ENCODE measurements around the gene NCOR1.

Gene NCOR1

DNA sequence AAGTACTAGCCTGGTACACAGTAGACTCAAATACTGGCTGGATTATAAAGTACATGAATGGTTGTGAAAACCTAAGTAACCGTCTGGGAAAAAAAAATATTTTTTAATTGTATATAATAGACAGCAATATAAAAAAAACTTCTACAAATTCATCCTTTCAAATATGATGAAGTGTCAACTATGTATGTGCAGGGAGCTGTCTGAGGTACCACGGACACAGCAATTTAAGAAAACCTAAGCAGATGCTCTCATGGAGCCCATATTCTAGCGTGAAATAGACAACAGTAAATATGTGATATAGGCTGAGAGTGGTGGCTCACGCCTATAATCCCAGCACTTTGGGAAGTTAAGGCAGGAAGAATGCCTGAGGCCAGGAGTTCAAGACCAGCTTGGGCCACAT is 111.1 kb downstream of the NCOR1 start:
- H3K4me1 ChIP-seq (ENCODE audit: low read depth, poor library complexity, severe bottlenecking), result peaks cover 42% of the 10 kb centered on the region
- no peaks in the 10 kb centered on the region for H3K79me2 ChIP-seq (ENCODE audit: insufficient read depth, low read depth)
- TF ChIP-seq, protein P1, sequence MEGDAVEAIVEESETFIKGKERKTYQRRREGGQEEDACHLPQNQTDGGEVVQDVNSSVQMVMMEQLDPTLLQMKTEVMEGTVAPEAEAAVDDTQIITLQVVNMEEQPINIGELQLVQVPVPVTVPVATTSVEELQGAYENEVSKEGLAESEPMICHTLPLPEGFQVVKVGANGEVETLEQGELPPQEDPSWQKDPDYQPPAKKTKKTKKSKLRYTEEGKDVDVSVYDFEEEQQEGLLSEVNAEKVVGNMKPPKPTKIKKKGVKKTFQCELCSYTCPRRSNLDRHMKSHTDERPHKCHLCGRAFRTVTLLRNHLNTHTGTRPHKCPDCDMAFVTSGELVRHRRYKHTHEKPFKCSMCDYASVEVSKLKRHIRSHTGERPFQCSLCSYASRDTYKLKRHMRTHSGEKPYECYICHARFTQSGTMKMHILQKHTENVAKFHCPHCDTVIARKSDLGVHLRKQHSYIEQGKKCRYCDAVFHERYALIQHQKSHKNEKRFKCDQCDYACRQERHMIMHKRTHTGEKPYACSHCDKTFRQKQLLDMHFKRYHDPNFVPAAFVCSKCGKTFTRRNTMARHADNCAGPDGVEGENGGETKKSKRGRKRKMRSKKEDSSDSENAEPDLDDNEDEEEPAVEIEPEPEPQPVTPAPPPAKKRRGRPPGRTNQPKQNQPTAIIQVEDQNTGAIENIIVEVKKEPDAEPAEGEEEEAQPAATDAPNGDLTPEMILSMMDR (conservative IDR thresholded peaks at IDR 0.05; ENCODE audit: low read depth, low read length), result no peak
- no peaks in the 10 kb centered on the region for H3K27me3 ChIP-seq (ENCODE audit: insufficient read depth, low read depth)
- no peaks in the 10 kb centered on the region for H4K20me1 ChIP-seq (ENCODE audit: insufficient read depth)
- no peak overlapping the region for H2AFZ ChIP-seq (ENCODE audit: low read depth)
- no peak overlapping the region for H3K27ac ChIP-seq
- no peaks in the 10 kb centered on the region for H3K36me3 ChIP-seq (ENCODE audit: insufficient read depth)
- H3K9ac ChIP-seq, result no peak overlapping the region
- H3K4me3 ChIP-seq (IDR thresholded peaks at IDR 0.05; ENCODE audit: insufficient read depth, low read depth, low read length), result no peak overlapping the region
- H3K4me2 ChIP-seq, result no peak overlapping the region

GRCh38 chr17:16101440-16101839 is 113.9 kb downstream of the NCOR1 start:
- no peak overlapping the region for H3K4me3 ChIP-seq (IDR thresholded peaks at IDR 0.05; ENCODE audit: insufficient read depth, low read depth, low read length)
- peaks cover 42% of the 10 kb centered on the region for H3K4me1 ChIP-seq (ENCODE audit: low read depth, poor library complexity, severe bottlenecking)
- no peak overlapping the region for H2AFZ ChIP-seq (ENCODE audit: low read depth)
- peak overlapping the region; percentile 26 for H3K4me2 ChIP-seq
- no peaks in the 10 kb centered on the region for H4K20me1 ChIP-seq (ENCODE audit: insufficient read depth)
- H3K27me3 ChIP-seq (ENCODE audit: insufficient read depth, low read depth), result no peaks in the 10 kb centered on the region
- TF ChIP-seq, protein P1 (conservative IDR thresholded peaks at IDR 0.05; ENCODE audit: low read depth, low read length), result no peak
- H3K9ac ChIP-seq, result no peak overlapping the region
- no peaks in the 10 kb centered on the region for H3K79me2 ChIP-seq (ENCODE audit: insufficient read depth, low read depth)
- peak overlapping the region; percentile 46; the same call in 1 of the 2 replicates for H3K27ac ChIP-seq
- no peaks in the 10 kb centered on the region for H3K36me3 ChIP-seq (ENCODE audit: insufficient read depth)

DNA sequence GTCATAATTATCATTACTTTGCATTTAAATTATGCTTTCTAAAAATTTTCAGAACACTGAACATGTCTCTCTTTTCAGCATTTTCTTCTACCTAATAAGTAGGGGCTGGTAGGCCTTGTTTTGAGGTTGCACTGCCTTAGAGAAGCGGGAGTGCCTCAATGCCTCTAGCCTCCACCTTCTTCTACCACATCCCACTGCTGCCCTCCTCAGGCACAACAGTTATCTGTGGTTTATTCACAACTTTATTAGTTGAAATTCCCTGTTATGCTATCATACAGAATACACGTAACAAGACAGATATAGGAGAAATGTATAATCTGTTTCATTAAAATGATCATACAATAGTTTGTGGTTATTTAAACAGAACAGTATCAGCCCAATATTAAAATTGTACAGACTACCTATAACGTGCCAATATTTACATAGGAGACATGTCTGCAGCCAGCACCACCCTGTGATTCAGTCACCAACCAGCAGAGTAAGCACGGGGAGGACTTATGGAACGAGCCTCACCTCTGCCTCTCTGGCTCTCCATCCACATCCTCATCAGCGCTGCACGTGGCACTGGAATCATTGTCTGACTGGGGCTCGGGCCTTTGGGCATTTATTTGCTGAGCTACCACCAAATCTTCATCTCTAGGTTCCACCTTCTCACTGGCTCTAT is 114.5 kb downstream of the NCOR1 start:
- Histone ChIP-seq H3K4me3 (IDR thresholded peaks at IDR 0.05; ENCODE audit: insufficient read depth, low read depth, low read length) (no peak overlapping the region), H3K4me1 (ENCODE audit: low read depth, poor library complexity, severe bottlenecking) (peaks cover 42% of the 10 kb centered on the region), H3K27me3 (ENCODE audit: insufficient read depth, low read depth) (no peaks in the 10 kb centered on the region), H4K20me1 (ENCODE audit: insufficient read depth) (no peaks in the 10 kb centered on the region), H3K27ac (peak overlapping the region; percentile 46; the same call in 1 of the 2 replicates), H3K4me2 (peak overlapping the region; percentile 26; the same call in 1 of the 2 replicates), H3K9ac (no peak overlapping the region), H3K79me2 (ENCODE audit: insufficient read depth, low read depth) (no peaks in the 10 kb centered on the region), H3K36me3 (ENCODE audit: insufficient read depth) (no peaks in the 10 kb centered on the region), H2AFZ (ENCODE audit: low read depth) (no peak overlapping the region)
- TF ChIP-seq, protein P1 (conservative IDR thresholded peaks at IDR 0.05; ENCODE audit: low read depth, low read length), result no peak

DNA sequence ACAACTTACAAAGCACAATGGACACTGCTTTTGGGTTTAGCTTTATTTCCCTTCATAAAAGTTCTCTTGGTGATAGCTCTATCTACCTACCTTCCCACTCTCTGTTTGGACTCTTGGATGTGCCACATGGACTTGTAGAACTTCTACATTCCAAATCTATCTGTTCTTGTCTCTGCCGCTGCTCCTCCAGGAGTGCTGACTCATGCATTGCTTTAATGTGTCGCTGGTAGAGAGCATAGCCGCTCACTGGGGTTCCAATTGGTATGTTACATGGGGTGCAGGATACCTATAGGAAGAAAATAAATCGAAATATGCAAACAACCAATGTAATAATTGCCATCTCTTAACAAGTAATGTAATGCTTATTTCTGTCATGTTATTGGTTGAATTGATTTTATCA is 123.6 kb downstream of the NCOR1 start:
- H3K4me2 ChIP-seq, result no peak overlapping the region
- TF ChIP-seq, protein P1 (conservative IDR thresholded peaks at IDR 0.05; ENCODE audit: low read depth, low read length), result no peak
- H3K79me2 ChIP-seq (ENCODE audit: insufficient read depth, low read depth), result no peaks in the 10 kb centered on the region
- no peaks in the 10 kb centered on the region for H4K20me1 ChIP-seq (ENCODE audit: insufficient read depth)
- no peak overlapping the region for H3K4me3 ChIP-seq (IDR thresholded peaks at IDR 0.05; ENCODE audit: insufficient read depth, low read depth, low read length)
- no peak overlapping the region for H3K9ac ChIP-seq
- no peaks in the 10 kb centered on the region for H3K4me1 ChIP-seq (ENCODE audit: low read depth, poor library complexity, severe bottlenecking)
- H2AFZ ChIP-seq (ENCODE audit: low read depth), result no peak overlapping the region
- H3K36me3 ChIP-seq (ENCODE audit: insufficient read depth), result no peaks in the 10 kb centered on the region
- H3K27me3 ChIP-seq (ENCODE audit: insufficient read depth, low read depth), result no peaks in the 10 kb centered on the region
- no peak overlapping the region for H3K27ac ChIP-seq

All from KMS-11 (cell line).